Head of caudate nucleus (tissue), 42 donors: ENCODE measurements around the gene SKOR2.

Experiments
- DNase-seq, 42 donors: peaks; one replicate each; pipeline versions ENCODE4 v3.0.0 to v3.0.0-alpha.2; 2020 to 2021; ENCODE audit warnings: mixed read lengths in 7 of 42
- intact Hi-C: fragments of 100-400 bp; cut with DNase I; formaldehyde crosslinking; loops from one replicate; pipeline ENCODE4 v1.15.0; 2022

The SKOR2 gene, protein sequence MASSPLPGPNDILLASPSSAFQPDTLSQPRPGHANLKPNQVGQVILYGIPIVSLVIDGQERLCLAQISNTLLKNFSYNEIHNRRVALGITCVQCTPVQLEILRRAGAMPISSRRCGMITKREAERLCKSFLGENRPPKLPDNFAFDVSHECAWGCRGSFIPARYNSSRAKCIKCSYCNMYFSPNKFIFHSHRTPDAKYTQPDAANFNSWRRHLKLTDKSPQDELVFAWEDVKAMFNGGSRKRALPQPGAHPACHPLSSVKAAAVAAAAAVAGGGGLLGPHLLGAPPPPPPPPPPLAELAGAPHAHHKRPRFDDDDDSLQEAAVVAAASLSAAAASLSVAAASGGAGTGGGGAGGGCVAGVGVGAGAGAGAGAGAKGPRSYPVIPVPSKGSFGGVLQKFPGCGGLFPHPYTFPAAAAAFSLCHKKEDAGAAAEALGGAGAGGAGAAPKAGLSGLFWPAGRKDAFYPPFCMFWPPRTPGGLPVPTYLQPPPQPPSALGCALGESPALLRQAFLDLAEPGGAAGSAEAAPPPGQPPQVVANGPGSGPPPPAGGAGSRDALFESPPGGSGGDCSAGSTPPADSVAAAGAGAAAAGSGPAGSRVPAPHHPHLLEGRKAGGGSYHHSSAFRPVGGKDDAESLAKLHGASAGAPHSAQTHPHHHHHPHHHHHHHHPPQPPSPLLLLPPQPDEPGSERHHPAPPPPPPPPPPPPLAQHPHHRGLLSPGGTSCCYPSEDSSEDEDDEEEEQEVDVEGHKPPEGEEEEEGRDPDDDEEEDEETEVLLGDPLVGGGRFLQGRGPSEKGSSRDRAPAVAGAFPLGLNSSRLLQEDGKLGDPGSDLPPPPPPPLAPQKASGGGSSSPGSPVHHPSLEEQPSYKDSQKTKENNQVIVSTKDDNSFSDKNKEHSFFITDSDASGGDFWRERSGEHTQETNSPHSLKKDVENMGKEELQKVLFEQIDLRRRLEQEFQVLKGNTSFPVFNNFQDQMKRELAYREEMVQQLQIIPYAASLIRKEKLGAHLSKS

GRCh38 chr18:47251289-47252120, at the start of gene SKOR2:
Gene SKOR2, minus strand, starts transcription at chr18:47251660. Its CDS starts 2,477 bp downstream, at chr18:47249183.
- intact Hi-C loops, result no loop called here
- no peak for DNase-seq

- intact Hi-C loops, result no loop called here
- DNase-seq, result no peak
Observed at GRCh38 chr18:47296462-47296861, 45.0 kb upstream of the SKOR2 start.

- no peak for DNase-seq
- intact Hi-C loops, result no loop called here
Observed at GRCh38 chr18:47294801-47295200, 43.3 kb upstream of the SKOR2 start.

- DNase-seq, result no peak
- intact Hi-C loops, result no loop called here
Observed at GRCh38 chr18:47288741-47289140, 37.3 kb upstream of the SKOR2 start.

DNA sequence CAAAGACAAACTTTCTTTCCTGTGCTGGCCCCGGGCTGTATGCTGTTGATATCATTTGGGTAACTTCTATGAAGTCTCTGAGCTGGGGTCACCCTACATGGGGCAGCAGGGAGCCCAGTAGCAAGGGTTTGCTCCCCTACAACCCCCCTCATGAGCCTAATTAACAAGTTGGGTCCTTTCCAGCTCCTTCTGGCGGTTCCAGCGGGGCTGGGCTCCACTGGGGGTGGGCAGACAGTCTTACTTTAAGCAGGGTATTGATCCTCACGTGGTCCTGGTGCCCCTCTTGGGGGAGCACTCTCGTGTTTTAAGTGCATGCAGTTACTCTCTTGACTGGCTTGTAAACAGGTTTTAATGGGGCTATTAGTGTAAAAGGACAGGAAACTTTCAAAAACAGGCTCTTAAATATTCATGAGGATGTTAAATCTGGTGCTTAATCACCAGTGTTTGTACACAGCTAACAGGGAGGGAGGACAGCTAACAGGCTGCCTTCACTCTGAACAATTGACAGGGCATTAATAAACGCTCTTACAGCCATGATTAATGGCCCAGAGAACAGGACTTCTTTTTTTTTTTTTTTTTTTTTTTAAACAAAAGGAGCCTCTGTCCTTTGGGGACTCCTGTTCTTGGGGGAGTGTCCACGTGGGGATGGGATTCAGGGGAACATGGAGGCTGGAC, 36.6 kb upstream of the SKOR2 start:
- intact Hi-C loops, result no loop called here
- no peak for DNase-seq

- intact Hi-C loops, result no loop called here
- no peak for DNase-seq
Observed at GRCh38 chr18:47286776-47287410, 35.4 kb upstream of the SKOR2 start.

DNA sequence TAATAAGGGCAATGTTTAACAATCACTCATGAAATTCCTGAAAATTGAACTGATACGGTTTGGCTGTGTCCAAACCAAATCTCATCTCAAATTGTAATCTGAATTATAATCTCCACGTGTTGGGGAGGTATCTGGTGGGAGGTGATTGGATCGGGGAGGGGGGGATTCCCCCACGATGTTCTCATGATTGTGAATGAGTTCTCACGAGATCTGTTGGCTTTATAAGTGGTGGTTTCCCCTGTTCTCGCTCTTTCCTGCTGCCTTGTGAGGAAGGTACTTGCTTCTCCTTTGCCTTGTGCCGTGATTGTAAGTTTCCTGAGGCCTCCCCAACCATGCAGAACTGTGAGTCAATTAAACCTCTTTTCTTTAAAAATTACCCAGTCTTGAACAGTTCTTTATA, 34.0 kb upstream of the SKOR2 start:
- intact Hi-C loops, result no loop called here
- no peak for DNase-seq

DNA sequence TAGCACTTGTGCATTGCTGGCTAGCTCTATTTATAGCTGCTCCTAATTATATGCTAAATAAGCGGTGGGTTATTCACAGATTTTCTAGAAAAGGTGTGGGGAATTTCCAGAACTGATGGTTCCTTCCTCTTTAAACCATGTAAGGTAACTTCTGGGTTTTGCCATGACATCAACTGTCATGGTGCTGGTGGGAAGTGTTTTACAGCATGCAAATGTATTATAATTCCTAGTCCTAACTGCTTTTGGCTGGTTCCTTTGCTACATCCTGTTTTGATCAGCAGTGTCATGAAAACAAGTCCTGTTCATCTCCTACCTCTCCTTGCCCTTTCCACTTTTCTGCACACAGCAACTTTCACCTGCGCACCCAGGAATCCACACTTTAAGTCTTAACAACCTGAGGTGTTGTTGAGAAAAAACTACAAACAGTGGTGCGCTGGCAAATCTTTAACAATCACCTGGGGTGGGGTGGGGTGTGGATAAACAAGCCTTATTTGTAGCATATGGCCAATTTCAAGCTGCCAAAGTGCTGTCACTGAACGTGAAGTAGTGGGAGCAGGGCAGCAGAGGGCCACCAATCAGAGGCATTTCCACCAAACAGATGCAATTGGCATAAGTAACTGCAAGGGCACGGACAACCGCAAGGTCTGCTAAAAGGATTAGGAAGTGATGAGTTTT, 33.4 kb upstream of the SKOR2 start:
- intact Hi-C loops, result no loop called here
- DNase-seq, result no peak

GRCh38 chr18:47283476-47283875, 32.0 kb upstream of the SKOR2 start:
- intact Hi-C loops, result no loop called here
- DNase-seq, result no peak

GRCh38 chr18:47280121-47280520, 28.7 kb upstream of the SKOR2 start:
- intact Hi-C loops, result no loop called here
- no peak for DNase-seq

- no peak for DNase-seq
- intact Hi-C loops, result no loop called here
Observed at GRCh38 chr18:47274961-47275360, 23.5 kb upstream of the SKOR2 start.

GRCh38 chr18:47265197-47265596, 13.7 kb upstream of the SKOR2 start:
- no peak for DNase-seq
- intact Hi-C loops, result no loop called here

GRCh38 chr18:47264308-47264700, 12.8 kb upstream of the SKOR2 start:
- intact Hi-C loops, result no loop called here
- no peak for DNase-seq

DNA sequence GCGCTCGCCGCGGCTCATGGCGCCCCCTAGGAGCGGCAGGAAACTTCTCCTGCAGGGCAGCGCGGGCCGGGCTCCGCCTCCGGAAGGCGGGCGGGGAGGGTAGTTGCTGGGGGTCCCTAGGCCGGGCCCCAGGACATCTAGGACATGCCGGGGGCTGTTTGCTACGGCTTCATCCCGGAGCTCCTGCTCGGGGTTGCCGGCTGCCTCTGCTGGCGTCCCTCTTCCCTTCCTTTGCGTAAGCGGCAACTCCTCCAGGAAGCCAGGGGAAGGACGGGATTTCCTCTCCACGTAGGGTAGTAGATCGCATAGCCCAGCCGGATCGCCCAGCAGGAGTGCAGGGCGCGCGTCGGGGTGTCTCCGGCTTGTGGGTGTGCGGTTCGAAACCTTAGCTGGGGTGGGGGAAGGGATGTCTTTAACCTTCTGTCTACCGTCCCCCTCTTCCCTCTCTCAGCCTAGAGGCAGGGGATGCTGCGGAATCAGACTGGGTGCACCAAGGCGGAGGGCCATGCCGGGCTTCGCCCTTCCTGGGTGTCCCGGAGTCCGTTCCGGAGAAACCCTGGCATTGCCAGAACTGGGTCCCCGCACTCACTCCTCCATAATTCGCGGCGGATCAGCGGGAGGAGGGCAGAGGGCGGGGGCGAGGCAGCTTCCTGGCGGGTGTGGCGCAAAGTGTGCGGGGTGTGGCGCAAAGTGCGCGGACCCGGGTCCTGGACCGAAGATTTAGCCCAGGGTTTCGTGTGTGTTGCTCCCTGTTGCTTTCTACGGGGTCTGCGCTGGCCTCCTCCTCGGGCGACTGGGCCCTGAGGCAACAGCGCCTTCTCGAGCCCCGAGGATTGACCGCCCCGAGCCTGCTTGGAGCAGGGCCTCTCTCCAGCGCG, 12.2 kb upstream of the SKOR2 start:
- intact Hi-C loops, result no loop called here
- DNase-seq, result no peak

DNA sequence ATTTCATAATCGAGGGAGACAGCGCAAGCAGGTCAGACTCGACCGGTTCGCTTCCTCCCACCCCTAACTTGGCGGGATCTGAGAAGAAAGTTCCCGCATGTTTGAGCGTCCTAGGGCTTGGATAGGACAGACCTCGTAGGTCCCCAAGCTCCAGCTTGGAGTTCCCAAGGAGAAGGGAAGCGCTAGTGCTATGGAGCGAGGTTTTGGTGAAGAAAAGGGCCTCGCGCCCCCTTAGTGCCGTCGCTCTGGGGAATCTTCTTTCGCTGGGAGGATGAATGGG, 11.6 kb upstream of the SKOR2 start:
- DNase-seq, result no peak
- intact Hi-C loops, result no loop called here

DNA sequence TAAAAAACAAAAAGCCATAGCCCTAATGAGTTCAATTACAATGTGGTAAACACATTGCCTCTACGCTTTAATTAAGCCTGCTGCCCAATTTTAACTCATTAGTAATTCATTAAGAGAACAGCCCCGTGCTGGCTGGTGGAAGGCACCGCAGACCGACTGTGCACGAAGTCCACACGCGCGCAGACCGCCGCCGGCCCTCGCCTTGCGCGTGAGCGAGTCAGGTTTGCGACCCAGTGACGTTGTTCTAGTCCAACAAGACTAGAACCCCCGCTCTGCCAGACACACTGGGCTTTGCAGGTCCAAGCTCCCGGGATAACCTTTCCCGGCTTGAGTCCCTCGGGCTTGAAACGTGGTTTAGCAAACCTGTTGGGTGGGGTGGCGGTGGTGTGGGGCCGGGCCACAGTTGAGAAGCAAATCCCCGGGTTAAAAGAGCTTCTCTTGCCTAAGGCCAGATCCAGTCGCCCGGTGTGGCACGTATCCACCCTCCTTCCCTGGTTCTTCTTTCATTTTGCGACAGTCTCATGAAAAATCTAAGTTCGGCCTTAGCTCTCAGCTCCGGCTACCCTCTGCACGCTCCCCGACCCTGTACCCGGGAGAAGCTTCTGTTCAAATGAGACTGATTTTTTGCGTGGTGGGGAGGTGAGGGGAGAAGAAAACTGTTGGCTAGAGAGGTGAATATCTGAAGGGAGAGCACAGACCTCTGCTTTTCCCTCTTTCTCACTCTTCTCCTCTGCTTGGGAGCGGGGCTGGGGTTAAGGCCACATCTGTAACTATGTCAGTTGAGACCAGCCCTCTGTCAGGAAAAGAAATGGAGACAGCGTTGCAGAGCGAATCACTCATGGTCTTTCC, 11.1 kb upstream of the SKOR2 start:
- intact Hi-C loops, result no loop called here
- DNase-seq, result no peak
